Pancreas (tissue), 10 donors: ENCODE results near the gene PAWR. TPM values are rescaled to one million over a fixed set of nuclear protein-coding genes. Genes with fewer than 3 reads are reported as not detected.

Experiments
- ATAC-seq, 4 donors: fragments of 200-7000 bp; cut with Tn5 transposase; one replicate each; pipeline versions ENCODE4 v1.8.0 to v1.9.1; 2020; ENCODE audit warnings: mild to moderate bottlenecking in 4 of 4, moderate library complexity in 4 of 4
- DNase-seq, 6 donors: peaks; one replicate each; pipeline ENCODE4 v3.0.0-alpha.2; 2020
- FAIRE-seq: peaks from 2 replicates; lab custom pipeline; 2012; peaks lifted over from hg19 to GRCh38; lab: Jason Lieb, UNC
- H3K27ac ChIP-seq, 4 donors: fragments of 200-600 bp; sonication (generic); 1 replicate in 3 of 4; 2 replicates in 1 of 4; pipeline versions ENCODE4 v1.5.0 to v1.8.0; 2020
- H3K27me3 ChIP-seq, 4 donors: fragments of 200-600 bp; one replicate each; pipeline ENCODE4 v1.8.0; 2021
- H3K36me3 ChIP-seq, 3 donors: fragments of 200-600 bp; sonication (generic) in 1 of 3; one replicate each; pipeline versions ENCODE4 v1.5.0 to v1.8.0; 2020 to 2021
- H3K4me1 ChIP-seq, 3 donors: fragments of 200-600 bp; one replicate each; pipeline ENCODE4 v1.8.0; 2021
- H3K4me3 ChIP-seq, 4 donors: fragments of 200-600 bp; sonication (generic) in 2 of 4; one replicate each; pipeline versions ENCODE4 v1.5.0 to v1.8.0; 2020 to 2021
- H3K9me3 ChIP-seq, 4 donors: fragments of 200-600 bp; one replicate each; pipeline ENCODE4 v1.8.0; 2021
- WGBS, 2 donors: extraction: QIAGEN DNeasy Blood & Tissue Kit; methylation state at CpG; one replicate each; pipeline ENCODE4 v1.1.7; 2013; 5-methylcytosine and 5-hydroxymethylcytosine counted together
- intact Hi-C, 3 donors: fragments of 100-400 bp; cut with DNase I; formaldehyde crosslinking; loops; one replicate each; pipeline versions ENCODE4 v1.11.1 to v1.14.2; 2022
- polyA plus RNA-seq, 2 donors: library from polyadenylated mRNA; stranded (reverse); fragments of 200-250 nt; gene quantifications; one replicate each; pipeline ENCODE4 v1.2.3, GENCODE V29; 2013
- total RNA-seq, 6 donors: library from RNA; stranded (reverse); fragmentation: NEBNext Ultra II Directional in 4 of 6; extraction: Animal tissue kit (Norgen Biotek cat#: 25700) in 4 of 6; gene quantifications; one replicate each; pipeline versions ENCODE4 v1.2.1 to v1.2.4, GENCODE V29; 2021 to 2023
- TF ChIP-seq, protein P1 (sequence below), 4 donors: fragments of 200-600 bp; sonication (generic) in 3 of 4; IDR thresholded peaks; one replicate each; pipeline versions ENCODE4 v1.5.0 to v1.8.0; 2021; ENCODE audit warnings: antibody characterized with exemption in 4 of 4
- donor health status: healthy with polysubstance abuse.
- donor health status: DM: no; HTN: no; CAD: no; lungs with moderate emphysema.
- donor health status: DM: no; HTN: no; CAD: no.
- donor health status: control.
- donor health status: control.
- donor health status: Bipolar disorder and iron deficiency.
- donor health status: DM: yes; HTN: yes; CAD: no.
- donor health status: DM: no; HTN: no; CAD: no.
- donor health status: DM: no; HTN: no; CAD: no.
- donor health status: DM: yes; HTN: yes; CAD: no.

Gene PAWR
- total and polyA plus RNA-seq, 8 donors = 18.8 to 64.4 (median 37.3) TPM

DNA sequence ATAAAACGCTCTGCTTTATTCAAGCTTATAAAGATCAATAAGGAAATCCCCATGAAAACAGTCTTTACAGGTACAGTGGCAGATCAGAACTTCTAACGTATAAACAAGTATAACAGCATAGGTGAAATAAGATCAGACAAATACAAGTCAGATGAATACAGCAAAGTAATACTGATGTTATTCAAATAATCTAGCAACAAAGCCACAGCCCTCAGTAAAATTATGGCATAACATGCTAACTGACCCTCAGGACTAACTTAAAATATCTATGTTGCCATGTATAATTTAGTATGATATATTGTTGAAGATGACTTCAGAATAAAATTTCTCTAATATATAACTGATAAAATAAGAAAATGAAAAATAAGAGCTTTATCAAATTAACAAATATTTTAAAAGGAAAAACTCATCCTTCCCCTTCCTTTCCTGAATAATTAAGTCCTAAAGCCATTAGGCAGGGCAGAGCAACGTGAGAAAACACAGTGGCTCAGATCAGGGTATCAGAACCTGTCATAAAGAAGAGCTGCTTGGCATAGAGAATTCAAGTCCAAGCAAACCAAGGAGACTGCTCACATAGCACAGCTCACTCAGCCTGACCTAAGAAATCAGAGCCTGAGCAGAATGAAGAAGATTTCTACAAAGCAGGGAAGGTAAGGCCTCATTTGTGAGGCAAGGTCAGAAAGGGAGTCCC is 70.7 kb downstream of the PAWR start:
- intact Hi-C loops = no loop called here
- ATAC-seq (no peak), FAIRE-seq (no peak)

DNA sequence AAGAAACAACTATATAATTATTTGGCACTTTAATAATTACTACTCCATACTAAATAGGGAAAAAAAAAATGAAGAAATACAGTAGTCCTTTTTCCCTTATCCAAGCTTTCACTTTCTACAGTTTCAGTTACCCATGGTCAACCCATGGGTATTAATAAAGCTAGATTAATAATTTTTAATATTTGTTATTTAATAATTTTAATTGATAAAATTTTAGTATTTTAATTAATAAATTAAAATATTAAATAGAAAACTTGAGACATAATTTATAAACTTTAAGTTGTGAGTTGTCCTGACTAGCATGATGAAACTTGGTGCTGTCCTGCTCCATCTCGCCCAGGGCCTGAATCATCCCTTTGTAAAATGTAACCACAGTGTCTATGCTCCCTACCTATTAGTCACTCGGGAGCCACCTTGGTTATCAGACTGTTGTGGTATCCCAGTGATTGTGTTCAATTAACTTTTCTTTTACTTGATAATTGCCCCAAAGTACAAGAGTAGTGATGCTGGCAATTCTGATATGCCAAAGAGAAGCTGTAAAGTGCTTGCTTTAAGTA is 71.8 kb downstream of the PAWR start:
- DNase-seq (no peak), FAIRE-seq (no peak), ATAC-seq (no peak)
- Histone ChIP-seq H3K4me3 (no peak overlapping the region), H3K27ac (no peak overlapping the region), H3K9me3 (no peaks in the 10 kb centered on the region), H3K4me1 (peaks cover 0 to 3% (median 0%) of the 10 kb centered on the region in 3 donors), H3K36me3 (peaks cover 0 to 15% (median 0%) of the 10 kb centered on the region in 3 donors), H3K27me3 (no peaks in the 10 kb centered on the region)
- intact Hi-C loops = no loop called here
- 91 to 97% methylated on average over 2 of the region's 2 CpGs for WGBS, 2 donors
- TF ChIP-seq, protein P1, sequence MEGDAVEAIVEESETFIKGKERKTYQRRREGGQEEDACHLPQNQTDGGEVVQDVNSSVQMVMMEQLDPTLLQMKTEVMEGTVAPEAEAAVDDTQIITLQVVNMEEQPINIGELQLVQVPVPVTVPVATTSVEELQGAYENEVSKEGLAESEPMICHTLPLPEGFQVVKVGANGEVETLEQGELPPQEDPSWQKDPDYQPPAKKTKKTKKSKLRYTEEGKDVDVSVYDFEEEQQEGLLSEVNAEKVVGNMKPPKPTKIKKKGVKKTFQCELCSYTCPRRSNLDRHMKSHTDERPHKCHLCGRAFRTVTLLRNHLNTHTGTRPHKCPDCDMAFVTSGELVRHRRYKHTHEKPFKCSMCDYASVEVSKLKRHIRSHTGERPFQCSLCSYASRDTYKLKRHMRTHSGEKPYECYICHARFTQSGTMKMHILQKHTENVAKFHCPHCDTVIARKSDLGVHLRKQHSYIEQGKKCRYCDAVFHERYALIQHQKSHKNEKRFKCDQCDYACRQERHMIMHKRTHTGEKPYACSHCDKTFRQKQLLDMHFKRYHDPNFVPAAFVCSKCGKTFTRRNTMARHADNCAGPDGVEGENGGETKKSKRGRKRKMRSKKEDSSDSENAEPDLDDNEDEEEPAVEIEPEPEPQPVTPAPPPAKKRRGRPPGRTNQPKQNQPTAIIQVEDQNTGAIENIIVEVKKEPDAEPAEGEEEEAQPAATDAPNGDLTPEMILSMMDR (IDR thresholded peaks at IDR 0.05) = no peak

More for the DNA sequence above, 70.7 kb downstream of the PAWR start:
- H3K4me3 ChIP-seq = no peak overlapping the region
- TF ChIP-seq, protein P1 (IDR thresholded peaks at IDR 0.05) = no peak
- H3K4me1 ChIP-seq = peaks cover 0 to 3% (median 0%) of the 10 kb centered on the region in 3 donors
- H3K9me3 ChIP-seq = no peaks in the 10 kb centered on the region
- H3K27ac ChIP-seq = no peak overlapping the region
- H3K27me3 ChIP-seq = no peaks in the 10 kb centered on the region
- peaks cover 0 to 15% (median 0%) of the 10 kb centered on the region in 3 donors for H3K36me3 ChIP-seq
- WGBS, 2 donors = 74 to 80% methylated on average over 3 of the region's 3 CpGs
- no peak for DNase-seq

- Histone ChIP-seq H3K4me1 (peaks cover 0 to 3% (median 0%) of the 10 kb centered on the region in 3 donors), H3K27ac (no peak overlapping the region), H3K36me3 (peaks cover 0 to 15% (median 0%) of the 10 kb centered on the region in 3 donors), H3K4me3 (no peak overlapping the region), H3K27me3 (no peaks in the 10 kb centered on the region), H3K9me3 (no peaks in the 10 kb centered on the region)
- no peak for DNase-seq
- intact Hi-C loops = no loop called here
- FAIRE-seq = no peak
- 96 to 97% methylated on average over 4 of the region's 4 CpGs for WGBS, 2 donors
- TF ChIP-seq, protein P1 (IDR thresholded peaks at IDR 0.05) = no peak
- no peak for ATAC-seq
These were observed 73.1 kb downstream of the PAWR start for GRCh38 chr12:79617696-79618095.

DNA sequence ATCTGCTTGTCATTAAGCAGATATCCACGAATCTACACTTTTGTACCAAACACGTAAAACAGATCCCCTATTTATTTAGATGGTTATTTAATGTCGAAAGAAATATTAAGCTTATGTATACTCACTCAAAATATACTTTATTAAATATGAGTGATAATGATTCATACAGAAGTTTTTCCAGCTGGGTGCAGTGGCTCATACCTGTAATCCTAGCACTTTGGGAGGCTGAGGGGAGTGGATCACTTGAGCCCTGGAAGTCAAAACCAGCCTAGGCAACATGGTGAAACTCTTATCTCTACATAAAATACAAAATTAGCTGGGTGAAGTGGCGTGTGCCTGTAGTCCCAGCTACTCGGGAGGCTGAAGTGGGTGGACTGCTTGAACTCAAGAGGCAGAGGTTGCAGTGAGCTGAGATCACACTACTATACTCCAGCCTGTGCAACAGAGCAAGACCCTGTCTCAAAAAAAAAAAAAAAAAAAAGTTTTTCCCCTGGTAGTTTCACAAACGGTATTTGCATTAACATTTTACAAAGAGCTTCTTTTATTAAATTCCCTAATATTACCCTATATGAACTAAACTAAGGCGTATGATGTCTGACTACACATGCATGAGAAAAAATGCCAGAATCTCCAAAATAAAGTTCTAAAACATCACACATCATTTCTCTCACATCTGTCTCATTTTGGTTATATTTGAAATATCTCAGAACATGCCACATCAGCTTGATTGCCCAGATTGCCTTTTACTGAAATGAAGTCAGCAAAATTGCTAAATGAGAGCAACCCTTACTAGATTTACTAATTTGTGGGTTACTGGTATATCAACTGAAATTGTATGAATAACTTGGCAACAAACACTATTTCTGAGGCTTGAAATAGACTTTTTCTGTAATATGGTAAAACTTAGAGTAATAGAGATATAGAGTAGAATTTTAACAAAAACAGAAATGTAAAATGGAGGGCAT is 74.9 kb downstream of the PAWR start:
- Histone ChIP-seq H3K36me3 (peaks cover 0 to 14% (median 0%) of the 10 kb centered on the region in 3 donors), H3K27me3 (no peaks in the 10 kb centered on the region), H3K9me3 (no peaks in the 10 kb centered on the region), H3K4me1 (peaks cover 0 to 5% (median 3%) of the 10 kb centered on the region in 3 donors), H3K4me3 (no peak overlapping the region), H3K27ac (no peak overlapping the region)
- TF ChIP-seq, protein P1 (IDR thresholded peaks at IDR 0.05) = no peak
- WGBS, 2 donors = 66 to 72% methylated on average over 7 of the region's 7 CpGs
- intact Hi-C loops = no loop called here
- DNase-seq (no peak), ATAC-seq (no peak), FAIRE-seq (no peak)
